HG02642 (cell line): Measurements from ENCODE around the gene NR2C2AP.

Experiments used
- ATAC-seq: cut with Tn5 transposase; IDR thresholded peaks from one replicate; pipeline ENCODE4 v1.9.1; 2021; ENCODE audit warnings: mild to moderate bottlenecking; ENCODE audit not compliant: unreplicated experiment, poor library complexity

NR2C2AP gene

GRCh38 chr19:19215792-19216191 is 12.6 kb upstream of the NR2C2AP start:
- ATAC-seq, result no peak

- no peak for ATAC-seq
These were observed 11.7 kb upstream of the NR2C2AP start for GRCh38 chr19:19214892-19215291.

GRCh38 chr19:19214159-19214490 is 10.9 kb upstream of the NR2C2AP start:
- ATAC-seq, result no peak

- no peak for ATAC-seq
These were observed 10.4 kb upstream of the NR2C2AP start for GRCh38 chr19:19213426-19214158.

GRCh38 chr19:19212916-19213315 is 9.7 kb upstream of the NR2C2AP start:
- ATAC-seq, result no peak

GRCh38 chr19:19211499-19212420 is 8.5 kb upstream of the NR2C2AP start, which contains the start of gene NCAN:
Gene NCAN, plus strand, starts transcription at chr19:19211958. Its CDS starts 4,996 bp downstream, at chr19:19216954.
- ATAC-seq, result no peak

GRCh38 chr19:19209372-19209771 is 6.2 kb upstream of the NR2C2AP start:
- no peak for ATAC-seq

GRCh38 chr19:19207637-19208572 is 4.7 kb upstream of the NR2C2AP start:
- no peak for ATAC-seq

GRCh38 chr19:19206938-19207337 is 3.7 kb upstream of the NR2C2AP start:
- no peak for ATAC-seq

GRCh38 chr19:19205416-19206410 is 2.5 kb upstream of the NR2C2AP start:
- no peak for ATAC-seq

GRCh38 chr19:19204181-19204580 is 967 bp upstream of the NR2C2AP start:
- ATAC-seq, result no peak

- peak; percentile 15 for ATAC-seq
These were observed 555 bp downstream of the NR2C2AP start for GRCh38 chr19:19202707-19203011.

- no peak for ATAC-seq
These were observed 1.2 kb downstream of the NR2C2AP start for GRCh38 chr19:19201697-19202630.

- ATAC-seq, result no peak
These were observed 9.3 kb downstream of the NR2C2AP start for GRCh38 chr19:19193926-19194325.

- no peak for ATAC-seq
These were observed 10.2 kb downstream of the NR2C2AP start for GRCh38 chr19:19192910-19193423.

- ATAC-seq, result peak; percentile 89
These were observed 10.9 kb downstream of the NR2C2AP start, which contains the start of the genes BORCS8 and RFXANK for GRCh38 chr19:19192078-19192882. Gene BORCS8, minus strand, starts transcription at chr19:19192152. Its CDS starts 35 bp downstream, at chr19:19192117. Gene RFXANK, plus strand, starts transcription at chr19:19192258. Its CDS starts 1,689 bp downstream, at chr19:19193947.

- ATAC-seq, result no peak
These were observed 11.5 kb downstream of the NR2C2AP start for GRCh38 chr19:19191768-19192077.
